Right hindlimb (tissue), 1 donor: ENCODE data around the gene HDAC3.

Experiments
- DNase-seq: peaks from one replicate; pipeline ENCODE4 v3.0.0-alpha.2; 2018

HDAC3 gene

DNA sequence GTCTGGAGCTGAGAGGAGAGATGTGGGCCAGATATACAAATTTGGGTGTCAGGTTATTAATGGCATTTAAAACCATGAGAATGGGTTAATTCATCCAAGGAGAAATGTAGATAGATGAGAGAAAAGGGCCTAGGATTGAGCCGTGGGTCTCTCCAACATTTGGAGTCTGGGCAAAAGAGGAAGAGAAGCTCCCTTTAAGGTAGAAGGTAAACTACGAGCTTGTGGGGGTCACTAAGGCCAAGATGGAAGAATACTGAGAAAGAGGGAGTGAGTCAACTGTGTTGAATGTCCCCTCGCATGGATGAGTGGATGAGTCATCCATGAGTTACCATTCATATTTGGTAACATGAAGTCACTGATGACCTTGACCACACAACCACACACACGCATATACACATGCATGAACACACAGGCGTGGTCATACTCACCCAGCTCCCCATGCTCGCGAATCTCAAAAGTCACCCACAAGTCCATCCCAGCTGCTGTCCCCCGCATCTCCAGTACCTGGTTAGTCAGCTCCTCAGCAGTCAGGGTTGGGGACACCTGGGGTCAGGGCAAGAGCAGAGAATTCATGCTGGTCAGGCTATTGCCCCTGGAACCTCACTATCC lies 21.4 kb upstream of the HDAC3 start:
- no peak for DNase-seq

DNA sequence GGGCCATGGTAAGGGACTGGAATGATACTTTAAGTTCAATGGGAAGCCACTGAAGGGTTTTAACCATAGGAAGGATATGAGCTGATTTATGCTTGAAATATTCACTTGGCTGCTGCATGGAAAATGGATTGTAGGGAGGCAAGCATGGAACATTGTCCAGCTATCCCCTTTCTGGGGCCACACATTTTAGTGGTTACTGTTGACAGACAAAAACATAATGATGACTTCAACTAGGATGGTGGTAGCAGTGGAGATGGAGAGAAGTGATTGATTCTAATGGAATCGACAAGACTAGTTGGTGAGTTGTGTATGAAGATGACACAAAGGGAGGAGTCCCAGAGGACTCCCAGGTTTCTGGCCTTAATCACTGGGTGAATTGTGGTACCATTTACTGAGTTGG lies 20.8 kb upstream of the HDAC3 start:
- no peak for DNase-seq

DNA sequence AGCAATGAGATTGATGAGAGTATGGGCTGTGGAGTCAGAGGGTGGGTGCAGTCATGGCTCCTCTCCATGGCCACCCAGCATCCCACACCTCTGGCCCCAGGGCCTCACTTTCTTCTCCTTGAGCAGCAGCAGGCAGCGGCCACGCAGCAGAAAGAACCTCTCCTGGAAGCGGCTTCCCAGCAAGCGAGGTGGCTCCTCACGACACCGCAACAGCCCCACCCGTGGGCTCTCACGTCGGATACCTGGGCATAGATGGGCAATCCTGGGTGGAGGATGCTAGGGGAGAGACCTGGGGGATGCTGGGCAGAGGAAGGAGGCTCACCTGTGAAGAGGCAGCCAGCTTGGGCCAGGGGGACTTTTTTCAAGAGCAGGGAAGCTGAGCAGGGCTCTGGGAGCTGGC lies 19.7 kb upstream of the HDAC3 start:
- DNase-seq: no peak

DNA sequence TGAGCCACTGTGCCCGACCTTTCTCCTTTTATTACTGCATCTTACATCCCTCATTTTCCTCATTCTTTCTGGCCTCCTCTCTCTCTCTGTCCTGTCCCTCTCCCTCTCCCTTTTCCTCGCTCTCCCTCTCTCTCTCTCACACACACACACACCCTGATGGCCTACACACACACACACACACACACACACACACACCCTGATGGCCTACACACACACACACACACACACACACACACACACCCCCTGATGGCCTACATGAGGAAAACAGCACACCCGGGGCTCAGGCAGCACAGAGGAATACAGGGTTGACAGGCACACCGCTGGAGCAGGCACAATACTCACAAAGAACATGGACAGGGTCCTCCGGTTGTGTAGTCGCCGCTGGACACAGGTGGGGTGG lies 18.4 kb upstream of the HDAC3 start:
- DNase-seq: no peak

DNA sequence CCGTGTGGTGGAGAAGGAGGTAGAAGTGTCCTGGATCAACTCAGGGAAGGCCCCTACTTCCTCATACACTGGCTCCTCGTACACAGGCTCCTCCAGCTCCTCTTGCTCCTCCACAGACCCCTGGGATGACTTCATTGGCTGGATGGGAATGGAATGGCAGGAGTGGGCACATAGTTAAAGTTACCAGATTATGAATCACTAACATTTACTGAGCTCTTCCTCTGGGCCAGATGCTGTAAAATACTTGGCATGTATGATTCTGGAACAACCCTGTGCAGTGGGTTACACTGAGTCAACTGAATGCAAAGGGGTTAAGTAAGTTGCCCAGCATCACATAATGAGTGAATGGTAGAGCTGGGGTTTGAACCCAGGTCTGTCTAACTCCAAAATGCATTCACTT lies 17.6 kb upstream of the HDAC3 start:
- no peak for DNase-seq

DNA sequence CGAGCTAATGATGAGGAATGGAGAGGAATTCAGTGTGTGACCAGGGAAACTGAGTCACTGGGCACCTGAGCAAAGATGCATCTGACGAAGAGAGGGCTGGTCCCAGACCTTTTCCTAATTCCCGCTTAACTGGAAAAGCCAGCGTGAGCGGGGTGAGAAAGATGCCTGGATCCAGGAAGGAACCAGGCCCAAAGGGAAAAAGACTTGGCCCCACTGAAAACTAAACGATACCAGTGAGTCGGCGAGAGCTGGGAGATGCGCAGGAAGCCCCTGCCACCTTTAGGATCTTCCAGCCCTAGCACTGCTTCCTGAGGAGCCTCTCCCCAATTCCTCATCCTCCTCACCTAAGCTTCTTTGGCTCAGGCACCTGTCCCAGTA lies 15.1 kb upstream of the HDAC3 start:
- DNase-seq: no peak

DNA sequence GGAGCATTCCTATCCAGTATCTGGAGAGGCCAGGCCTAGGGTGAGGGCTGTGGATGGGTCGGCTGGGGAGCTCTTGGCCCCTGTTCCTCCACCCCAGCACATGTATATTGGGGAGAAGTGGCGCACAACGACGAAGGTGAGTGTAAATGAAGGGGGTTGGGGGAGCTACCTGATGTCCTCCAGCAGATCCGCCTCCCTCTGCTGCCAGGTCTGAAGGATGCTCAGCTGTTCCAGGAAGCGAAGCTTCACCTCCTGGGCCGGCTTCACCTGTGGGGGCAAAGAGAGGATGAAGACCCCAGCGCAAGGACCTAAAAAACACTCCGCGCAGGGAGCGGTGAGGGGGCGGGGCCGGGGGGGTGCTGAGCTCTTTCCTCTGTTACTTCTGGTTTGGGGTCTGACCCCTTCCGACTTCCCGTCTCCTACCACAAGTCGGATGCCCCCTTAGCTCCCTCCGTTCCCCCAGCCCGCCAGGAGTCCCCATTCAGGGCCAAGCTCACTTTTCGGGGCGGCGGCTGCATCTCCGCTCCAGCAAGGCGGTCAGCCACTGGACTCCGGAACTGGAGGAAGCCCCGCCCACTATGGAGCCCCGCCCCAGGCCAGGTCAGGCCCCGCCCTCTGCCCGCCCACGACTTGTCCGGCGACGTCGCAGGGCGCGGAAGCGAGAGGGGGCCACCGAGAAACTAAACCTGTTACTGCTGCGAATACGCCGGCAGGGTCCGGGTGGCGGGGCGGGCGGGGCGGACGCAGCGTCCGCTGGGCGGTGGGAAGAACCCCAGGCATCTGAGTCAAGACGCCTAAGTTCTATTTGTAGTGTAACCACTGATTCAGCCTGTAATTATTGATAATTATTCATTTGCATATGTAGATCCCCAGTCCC lies 14.4 kb upstream of the HDAC3 start, which contains the start of gene FCHSD1:
Gene FCHSD1, minus strand, starts transcription at position 568 of the 877 bp plus-strand sequence. Its CDS starts 50 bp downstream, at position 518.
- DNase-seq: peak; percentile 92

DNA sequence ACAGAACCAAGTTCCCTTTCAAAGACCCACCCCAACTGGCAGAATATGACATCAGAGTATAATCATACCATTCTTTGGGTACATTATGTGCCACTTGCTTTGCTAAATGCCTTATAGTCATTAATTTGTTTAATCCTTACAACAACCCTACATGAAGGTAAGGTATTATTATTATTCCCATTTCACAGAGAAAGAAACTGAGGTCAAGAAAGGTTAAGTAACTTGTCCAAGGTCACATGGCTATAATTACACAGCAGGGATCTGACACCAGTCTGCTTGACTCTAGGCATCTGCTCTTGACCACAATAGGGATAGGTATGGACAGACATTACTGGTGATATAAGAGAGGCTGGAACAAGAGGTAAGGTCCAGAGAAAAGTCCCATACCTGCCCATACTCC lies 13.3 kb upstream of the HDAC3 start:
- DNase-seq: no peak

DNA sequence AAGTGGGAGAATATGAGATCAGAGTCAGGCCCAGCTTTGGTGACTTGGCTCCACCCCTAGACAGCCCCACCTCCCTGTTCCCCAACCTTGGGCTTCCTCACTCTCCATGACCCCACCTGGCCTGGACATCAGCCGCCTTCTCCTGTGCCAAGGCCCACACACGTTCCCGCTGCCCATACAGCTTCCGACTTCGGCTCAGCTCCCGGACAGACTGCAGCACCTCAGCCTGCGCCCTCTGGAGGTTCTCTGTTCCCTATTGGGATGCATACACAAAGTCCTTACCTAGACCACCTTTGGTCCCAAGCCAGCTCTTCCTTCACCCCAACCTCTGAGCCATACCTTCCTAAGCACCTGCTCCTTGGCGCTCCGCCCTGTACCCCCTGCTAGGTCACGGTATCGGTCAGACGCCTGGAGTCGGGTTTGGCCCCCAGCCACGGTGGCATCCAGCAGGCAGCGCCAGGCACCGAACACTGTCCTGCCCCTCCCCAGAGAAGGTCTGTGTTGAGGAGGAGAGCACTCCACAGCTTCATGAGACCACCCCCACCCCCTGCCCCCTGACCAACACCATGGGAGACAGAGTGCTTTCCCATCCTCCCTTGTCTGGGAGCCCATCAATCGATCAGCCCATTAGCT lies 12.5 kb upstream of the HDAC3 start:
- no peak for DNase-seq

DNA sequence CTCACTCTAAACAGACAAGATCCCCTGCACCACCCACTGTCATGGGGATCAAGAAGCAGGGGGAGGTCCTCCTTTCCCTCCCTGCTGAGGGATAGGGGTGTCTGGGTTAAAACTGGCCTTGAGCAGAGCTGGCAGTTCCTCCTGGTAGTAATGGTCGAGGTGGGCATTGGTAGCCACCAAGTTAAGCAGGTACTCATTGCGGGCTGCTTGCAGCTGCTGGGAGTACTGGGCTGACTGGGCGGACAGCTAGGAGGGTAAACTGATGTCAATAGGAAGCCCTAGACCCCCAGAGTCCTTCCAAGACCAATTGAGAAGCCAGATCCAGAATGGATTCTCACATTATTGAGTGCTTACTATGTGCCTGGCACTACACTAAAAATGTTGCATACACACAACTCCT lies 11.2 kb upstream of the HDAC3 start:
- no peak for DNase-seq

DNA sequence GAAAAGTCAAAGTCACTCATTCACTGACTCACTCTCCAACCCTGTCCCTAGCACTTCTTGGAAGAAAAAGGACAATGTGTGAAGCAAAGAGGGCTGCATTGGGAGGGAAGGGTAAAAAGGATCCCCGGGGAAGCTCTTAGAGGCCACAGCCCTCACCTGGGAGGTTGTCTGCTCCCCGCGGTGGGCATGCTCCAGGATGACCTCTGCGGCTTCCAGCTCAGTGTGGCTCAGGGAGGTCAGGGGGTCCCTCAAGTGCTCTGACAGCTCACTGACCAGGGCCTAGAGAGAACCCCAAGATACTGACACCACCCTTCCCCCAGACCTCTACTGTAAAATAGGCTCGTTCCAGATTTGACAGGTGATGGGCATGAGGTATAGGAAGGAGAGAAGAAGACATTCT lies 10.6 kb upstream of the HDAC3 start:
- no peak for DNase-seq

DNA sequence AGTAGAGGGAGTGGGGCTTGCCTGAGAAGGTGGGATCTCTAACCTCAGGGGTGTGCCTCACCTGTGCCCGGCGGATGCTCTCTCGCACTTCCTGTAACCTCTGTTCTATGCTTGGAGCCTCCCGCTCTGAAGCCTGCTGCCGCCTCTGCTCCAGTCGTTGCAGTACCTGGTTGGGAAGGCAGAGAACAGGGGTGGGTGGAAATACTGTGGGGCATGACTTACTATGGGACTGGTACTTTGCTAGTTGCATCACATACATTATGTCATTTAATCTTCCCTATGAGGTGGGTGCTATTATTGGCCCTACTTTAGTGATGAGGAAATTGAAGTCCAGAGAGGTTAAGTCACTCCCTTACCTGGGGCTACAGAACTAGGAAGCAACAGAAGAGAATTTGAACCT lies 9.4 kb upstream of the HDAC3 start:
- no peak for DNase-seq

DNA sequence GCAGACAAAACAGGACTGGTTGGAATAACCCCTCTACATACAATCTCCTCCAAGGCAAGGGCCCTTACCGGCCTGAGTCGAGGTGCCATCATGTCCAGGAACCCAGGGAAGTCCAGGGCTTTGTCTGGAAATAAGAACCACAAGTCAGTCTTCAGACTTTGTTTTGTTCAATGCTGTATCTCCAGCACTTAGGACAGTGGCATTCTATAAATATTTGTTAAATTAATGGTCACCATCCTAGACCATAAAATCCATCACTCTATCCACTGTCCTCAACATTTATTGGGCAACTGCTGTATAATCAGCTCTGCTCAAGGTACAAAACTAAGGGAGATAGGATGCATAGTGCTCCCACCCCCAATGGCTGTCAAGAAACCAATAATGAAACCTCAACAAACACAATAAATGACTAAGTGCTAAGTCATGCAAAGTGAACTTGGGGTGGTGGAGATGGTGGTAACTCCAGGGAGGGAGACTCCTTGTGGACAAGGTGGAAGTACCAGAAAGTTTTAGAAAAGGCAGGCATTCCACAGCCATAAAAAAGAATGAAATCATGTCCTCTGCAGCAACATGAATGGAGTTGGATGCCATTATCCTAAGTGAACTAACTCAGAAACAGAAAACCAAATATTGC lies 5.1 kb upstream of the HDAC3 start:
- DNase-seq: no peak

DNA sequence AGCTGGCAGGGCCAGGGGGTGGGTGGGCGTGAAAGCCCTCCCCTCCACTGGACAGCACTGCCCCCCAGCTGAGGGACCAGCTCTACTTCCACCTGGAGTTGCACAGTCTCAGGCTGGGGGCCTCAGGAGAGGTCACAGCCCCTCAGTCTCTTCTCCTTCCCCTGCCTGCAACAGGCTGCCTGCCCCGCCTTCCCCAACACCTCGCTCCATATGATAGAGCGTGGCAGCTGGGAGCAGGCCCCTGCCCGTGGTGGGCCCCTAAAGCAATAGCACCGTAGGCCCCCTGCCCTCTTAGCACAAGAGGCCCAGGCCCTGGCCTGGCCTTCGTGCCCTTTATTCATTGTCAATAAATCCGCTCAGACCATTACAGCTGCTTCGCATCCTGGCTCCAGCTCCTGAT lies 4.0 kb upstream of the HDAC3 start:
- no peak for DNase-seq

DNA sequence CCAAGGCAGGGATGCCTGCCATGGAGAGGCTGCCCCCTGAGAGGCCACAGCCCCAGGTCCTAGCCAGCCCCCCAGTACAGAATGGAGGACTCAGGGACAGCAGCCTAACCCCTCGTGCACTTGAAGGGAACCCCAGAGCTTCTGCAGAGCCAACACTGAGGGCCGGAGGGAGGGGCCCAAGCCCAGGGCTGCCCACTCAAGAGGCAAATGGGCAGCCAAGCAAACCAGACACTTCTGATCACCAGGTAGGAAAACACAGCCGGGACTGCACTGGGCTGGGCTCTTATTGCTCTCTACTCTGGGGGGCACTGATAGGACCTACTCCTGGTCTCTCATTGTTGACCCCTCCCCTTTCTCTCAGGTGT lies 3.4 kb upstream of the HDAC3 start:
- no peak for DNase-seq

DNA sequence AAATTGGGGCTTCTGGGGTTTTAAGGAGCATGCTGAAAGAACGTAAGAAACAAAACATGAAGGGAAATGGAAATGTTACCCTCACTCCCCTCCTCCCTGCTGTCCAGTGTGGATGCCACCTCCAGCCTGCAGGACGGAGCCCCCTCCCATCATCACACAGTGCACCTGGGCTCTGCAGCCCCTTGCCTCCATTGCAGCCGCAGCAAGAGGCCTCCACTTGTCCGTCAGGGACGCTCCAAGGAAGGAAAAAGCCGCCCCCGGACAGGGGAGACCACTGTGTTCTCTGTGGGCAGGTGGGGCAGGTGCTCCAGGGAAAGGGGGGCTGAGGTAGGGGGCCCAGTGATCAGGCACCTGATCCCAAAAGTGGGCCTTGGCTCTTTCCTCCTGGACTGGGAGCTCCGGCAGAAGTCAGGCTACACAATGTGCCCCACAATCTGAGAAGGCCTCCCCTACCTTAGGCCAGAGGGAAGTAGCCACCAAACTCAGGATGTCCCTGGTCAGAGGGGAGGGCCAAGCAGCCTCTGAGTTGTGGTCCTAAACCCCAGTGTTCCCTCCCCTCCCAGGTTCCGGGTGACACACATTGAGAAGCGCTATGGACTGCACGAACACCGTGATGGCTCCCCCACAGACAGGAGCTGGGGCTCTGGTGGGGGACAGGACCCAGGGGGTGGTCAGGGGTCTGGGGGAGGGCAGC lies 2.9 kb upstream of the HDAC3 start:
- no peak for DNase-seq

DNA sequence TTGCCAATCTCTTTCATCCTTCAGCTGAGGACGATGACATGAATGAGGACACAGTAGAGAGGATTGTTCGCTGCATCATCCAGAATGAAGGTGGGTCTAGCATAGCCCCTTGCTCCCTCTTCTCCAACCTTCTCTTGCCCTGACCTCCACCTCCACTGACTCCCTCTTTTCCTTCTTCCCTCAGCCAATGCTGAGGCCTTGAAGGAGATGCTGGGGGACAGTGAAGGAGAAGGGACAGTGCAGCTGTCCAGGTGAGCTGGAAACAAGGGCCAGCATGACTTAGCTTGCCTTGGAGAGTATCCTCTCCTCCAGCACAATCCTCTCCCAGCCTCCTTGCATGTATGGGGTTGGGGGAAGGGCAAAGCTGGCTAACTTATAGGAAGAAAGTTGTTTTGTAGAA lies 2.1 kb upstream of the HDAC3 start:
- no peak for DNase-seq

DNA sequence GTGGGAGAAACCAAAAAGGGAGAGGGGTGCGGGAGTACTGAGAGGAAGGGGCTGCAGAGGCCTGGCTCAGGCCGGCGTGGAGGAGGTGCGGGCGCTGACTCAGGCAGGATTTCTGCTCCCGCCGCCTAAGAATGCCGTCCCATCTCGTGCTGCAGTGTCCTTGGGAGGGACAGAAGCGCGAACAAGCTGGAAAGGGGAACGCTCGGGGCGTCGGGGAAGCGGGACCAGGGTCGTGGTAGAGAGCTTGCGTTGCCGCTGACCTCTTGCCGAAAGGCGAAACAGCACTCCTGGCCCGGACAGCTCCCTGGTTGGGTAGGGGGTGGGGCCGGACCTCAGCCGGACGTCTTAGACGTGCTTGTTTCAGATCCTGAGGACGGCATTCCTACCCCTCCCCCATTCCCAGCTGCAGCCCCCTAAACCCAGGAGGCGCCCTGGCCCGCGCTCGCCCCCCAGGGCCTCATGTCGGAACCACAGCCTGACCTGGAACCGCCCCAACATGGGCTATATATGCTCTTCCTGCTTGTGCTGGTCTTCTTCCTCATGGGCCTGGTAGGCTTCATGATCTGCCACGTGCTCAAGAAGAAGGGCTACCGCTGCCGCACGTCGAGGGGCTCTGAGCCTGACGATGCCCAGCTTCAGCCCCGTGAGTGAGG lies 1.2 kb upstream of the HDAC3 start:
- DNase-seq: peak; percentile 73

DNA sequence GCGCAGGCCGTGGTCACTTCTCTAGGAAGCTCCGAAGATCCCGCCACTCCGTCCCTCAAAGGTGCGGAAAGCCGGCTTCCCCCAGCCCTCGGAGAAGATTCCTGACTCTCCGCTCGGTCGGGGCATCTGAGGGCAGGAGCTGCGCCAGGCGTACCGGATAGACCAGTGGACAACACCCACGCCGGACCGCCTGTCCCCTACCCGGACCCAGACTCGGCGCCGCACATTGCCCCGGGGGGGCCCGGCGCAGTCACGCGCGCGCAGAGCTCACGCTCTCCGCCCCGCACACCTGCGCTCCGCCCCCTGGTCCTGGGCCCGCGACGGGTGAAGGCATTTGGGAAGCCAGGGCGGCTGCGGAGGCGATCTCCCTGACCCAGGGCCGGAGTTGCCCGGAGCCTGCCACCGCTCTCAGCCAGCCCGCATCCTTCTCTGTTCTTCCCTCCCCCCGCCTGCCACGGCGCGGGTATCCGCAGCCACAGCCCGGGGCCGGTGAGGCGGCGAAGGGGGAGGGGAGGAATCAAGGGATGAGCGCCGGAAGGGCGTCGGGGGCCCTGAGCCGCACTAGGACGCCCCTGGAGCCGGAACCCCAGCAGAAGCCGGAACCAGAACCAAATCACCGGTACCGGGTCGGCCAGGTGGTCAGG lies 596 bp upstream of the HDAC3 start:
- peak; percentile 33 for DNase-seq

DNA sequence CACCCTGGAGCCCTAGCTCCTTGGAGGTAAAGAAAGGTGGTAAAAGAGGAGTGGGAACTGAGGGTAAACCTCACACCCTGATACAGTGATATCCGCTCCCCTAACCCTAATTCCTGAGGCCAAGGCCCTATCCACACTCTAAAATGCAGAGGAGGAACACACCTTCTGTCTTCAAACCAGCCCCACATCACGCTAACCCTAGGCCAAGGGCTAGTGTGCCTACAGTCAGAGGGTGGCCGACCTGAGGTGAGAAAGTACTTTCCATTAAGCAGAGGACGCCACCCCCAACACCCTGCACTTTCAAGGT lies 590 bp downstream of the HDAC3 start:
- DNase-seq: no peak

DNA sequence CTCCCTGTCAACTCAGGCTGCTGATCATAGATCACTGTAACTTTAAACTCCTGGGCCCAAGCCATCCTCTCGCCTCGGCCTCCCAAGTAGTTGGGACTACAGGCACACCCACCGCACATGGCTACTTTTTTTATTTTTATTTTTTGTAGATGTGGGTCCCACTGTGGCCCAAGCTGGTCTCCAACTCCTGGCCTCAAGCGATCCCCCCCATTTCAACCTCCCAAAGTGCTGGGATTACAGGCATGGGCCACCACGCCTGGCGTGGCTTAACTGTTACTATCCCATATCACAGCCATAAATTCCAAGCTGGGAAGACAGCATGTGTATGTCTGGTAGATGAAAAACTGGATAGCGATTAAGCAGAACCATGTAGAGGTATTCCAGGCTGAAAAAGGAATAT lies 1.0 kb downstream of the HDAC3 start:
- peak; percentile 14 for DNase-seq

DNA sequence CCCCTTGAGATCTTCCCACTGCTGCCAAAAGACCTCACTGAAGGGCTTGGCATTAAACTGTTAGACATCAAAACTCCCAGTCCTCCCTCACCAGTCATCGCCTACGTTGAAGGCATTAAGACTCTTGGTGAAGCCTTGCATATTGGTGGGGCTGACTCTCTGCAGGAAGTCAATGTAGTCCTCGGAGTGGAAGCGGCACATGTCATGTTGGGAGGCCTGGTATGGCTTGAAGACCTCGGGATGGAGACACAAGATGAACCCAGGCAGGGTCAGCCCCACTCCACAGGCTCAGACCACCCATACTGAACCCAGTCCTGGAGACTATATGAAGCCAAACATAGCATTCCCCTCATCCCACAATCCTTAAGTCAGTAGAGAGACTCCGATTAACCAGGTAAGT lies 1.9 kb downstream of the HDAC3 start:
- peak; percentile 7 for DNase-seq
